ENCODE measurements around the gene MANF. TPM values are rescaled to one million over a fixed set of nuclear protein-coding genes. Genes with fewer than 3 reads are reported as not detected.

Gene MANF
- total and polyA plus RNA-seq, 2 donors (not counting 1 experiment from before 2014, with no cell fraction given) = 19.8 to 29.7 TPM

DNA sequence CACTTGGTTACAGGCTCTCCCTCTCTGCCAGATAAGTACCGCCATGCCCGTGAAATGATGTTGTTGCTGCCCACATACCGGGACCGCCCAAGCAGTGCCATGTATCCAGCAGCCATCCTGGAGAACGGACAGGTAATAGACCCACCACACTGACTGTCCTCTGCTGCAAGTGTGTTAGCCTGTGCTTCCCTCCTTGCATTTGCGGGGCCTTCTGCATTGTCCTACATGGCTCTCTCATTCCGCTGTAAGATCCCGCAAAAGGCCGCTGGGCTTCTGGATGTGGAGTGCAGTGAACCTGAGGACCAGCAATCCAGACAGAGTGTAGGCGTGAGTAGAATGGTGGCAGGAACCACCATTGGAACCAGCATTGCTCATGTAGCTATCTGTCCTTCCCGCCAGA, 10.6 kb upstream of the MANF start:
- no peak for DNase-seq
- H3K4me2 ChIP-seq (replicated peaks; ENCODE audit: low read depth, low read length, poor library complexity, severe bottlenecking) = no peak overlapping the region
- ATAC-seq (ENCODE audit: low read depth) = no peak
- Mint-ChIP-seq H3K4me1 (no peaks in the 10 kb centered on the region), H3K9me3 (ENCODE audit: insufficient read depth) (no peaks in the 10 kb centered on the region), H3K27ac (no peak overlapping the region), H3K27me3 (peaks cover 49% of the 10 kb centered on the region), H3K4me3 (no peak overlapping the region)
- no peaks in the 10 kb centered on the region for H3K9me3 ChIP-seq (ENCODE audit: control extremely low read depth in 1 of 3, control insufficient read depth in 2 of 3, insufficient read depth in 1 of 3, low read length in 2 of 3)
- H3K4me3 ChIP-seq (ENCODE audit: control extremely low read depth in 1 of 5, extremely low read depth in 1 of 5, insufficient read depth in 1 of 5, low read depth in 2 of 5, low read length in 4 of 5) = no peak overlapping the region
- ChIA-PET POLR2A (no interaction called here), CTCF (interaction anchor here (1.2 kb wide), 1 partner anchor 274 kb away, joined by 3 read pairs; no protein-coding TSS in a partner anchor)
- no peak overlapping the region for H3K9ac ChIP-seq (ENCODE audit: low read length)
- TF ChIP-seq, protein P1, sequence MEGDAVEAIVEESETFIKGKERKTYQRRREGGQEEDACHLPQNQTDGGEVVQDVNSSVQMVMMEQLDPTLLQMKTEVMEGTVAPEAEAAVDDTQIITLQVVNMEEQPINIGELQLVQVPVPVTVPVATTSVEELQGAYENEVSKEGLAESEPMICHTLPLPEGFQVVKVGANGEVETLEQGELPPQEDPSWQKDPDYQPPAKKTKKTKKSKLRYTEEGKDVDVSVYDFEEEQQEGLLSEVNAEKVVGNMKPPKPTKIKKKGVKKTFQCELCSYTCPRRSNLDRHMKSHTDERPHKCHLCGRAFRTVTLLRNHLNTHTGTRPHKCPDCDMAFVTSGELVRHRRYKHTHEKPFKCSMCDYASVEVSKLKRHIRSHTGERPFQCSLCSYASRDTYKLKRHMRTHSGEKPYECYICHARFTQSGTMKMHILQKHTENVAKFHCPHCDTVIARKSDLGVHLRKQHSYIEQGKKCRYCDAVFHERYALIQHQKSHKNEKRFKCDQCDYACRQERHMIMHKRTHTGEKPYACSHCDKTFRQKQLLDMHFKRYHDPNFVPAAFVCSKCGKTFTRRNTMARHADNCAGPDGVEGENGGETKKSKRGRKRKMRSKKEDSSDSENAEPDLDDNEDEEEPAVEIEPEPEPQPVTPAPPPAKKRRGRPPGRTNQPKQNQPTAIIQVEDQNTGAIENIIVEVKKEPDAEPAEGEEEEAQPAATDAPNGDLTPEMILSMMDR (IDR thresholded peaks at IDR 0.05) = no peak
- no peak for TF ChIP-seq EZH2 (IDR thresholded peaks at IDR 0.05; ENCODE audit: borderline replicate concordance, insufficient read depth, low read depth, low read length, poor library complexity, severe bottlenecking)
- peaks cover 0 to 26% (median 4%) of the 10 kb centered on the region in 4 experiments for H3K27me3 ChIP-seq (replicated peaks in 1 of 4; ENCODE audit: control extremely low read depth in 1 of 4, control insufficient read depth in 3 of 4, insufficient read depth in 4 of 4, low read length in 3 of 4)
- H3K36me3 ChIP-seq (replicated peaks in 1 of 2; ENCODE audit: control extremely low read depth in 1 of 2, control insufficient read depth in 1 of 2, extremely low read depth in 1 of 2, insufficient read depth in 2 of 2, low read length in 1 of 2) = no peaks in the 10 kb centered on the region
- H4K20me1 ChIP-seq (ENCODE audit: control insufficient read depth, insufficient read depth, low read length, poor library complexity, severe bottlenecking) = no peaks in the 10 kb centered on the region
- no peaks in the 10 kb centered on the region for H3K79me2 ChIP-seq (ENCODE audit: control insufficient read depth, insufficient read depth, low read length)
- 97% methylated on average over 10 of the region's 11 CpGs for WGBS (ENCODE audit: insufficient coverage)
- no peak overlapping the region for H2AFZ ChIP-seq (ENCODE audit: insufficient read depth, low read depth, low read length, poor library complexity, severe bottlenecking)
- no peak overlapping the region for H3K27ac ChIP-seq (ENCODE audit: low read length in 2 of 2)
- intact Hi-C loops (cut with micrococcal nuclease) = no loop called here
- H3K4me1 ChIP-seq (ENCODE audit: control insufficient read depth in 2 of 2, insufficient read depth in 2 of 2, low read length in 2 of 2) = no peaks in the 10 kb centered on the region

DNA sequence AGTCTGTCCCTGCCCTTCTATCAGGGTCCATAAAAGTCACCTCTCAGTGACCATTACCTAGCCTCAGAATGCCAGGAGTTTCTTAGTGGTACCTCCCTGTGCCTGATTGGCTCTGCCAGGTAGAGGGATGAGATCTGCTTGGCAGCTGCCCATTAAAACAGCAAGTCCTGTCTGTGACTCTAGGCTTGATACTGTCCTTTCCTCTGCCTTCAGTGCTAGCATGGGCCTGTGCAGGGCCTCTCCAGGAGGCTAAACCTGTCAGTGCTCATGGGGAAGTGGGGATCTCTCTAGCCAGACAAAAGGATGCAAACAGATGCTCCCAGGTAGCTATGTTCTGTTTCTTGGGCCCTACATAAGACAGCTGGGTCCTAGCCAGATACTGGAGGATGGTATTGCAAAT, 10.0 kb upstream of the MANF start:
- H3K9me3 ChIP-seq (ENCODE audit: control extremely low read depth in 1 of 3, control insufficient read depth in 2 of 3, insufficient read depth in 1 of 3, low read length in 2 of 3) = no peaks in the 10 kb centered on the region
- H3K4me3 ChIP-seq (ENCODE audit: control extremely low read depth in 1 of 5, extremely low read depth in 1 of 5, insufficient read depth in 1 of 5, low read depth in 2 of 5, low read length in 4 of 5) = no peak overlapping the region
- Mint-ChIP-seq H3K4me3 (no peak overlapping the region), H3K27ac (no peak overlapping the region), H3K27me3 (peaks cover 43% of the 10 kb centered on the region), H3K9me3 (ENCODE audit: insufficient read depth) (no peaks in the 10 kb centered on the region), H3K4me1 (no peaks in the 10 kb centered on the region)
- ChIA-PET CTCF (interaction anchor here (1.2 to 1.3 kb wide), 2 partner anchors 12 to 275 kb away, joined by 3 read pairs; no protein-coding TSS in a partner anchor), POLR2A (no interaction called here)
- H3K9ac ChIP-seq (ENCODE audit: low read length) = no peak overlapping the region
- no peak overlapping the region for H3K4me2 ChIP-seq (replicated peaks; ENCODE audit: low read depth, low read length, poor library complexity, severe bottlenecking)
- no peaks in the 10 kb centered on the region for H3K79me2 ChIP-seq (ENCODE audit: control insufficient read depth, insufficient read depth, low read length)
- intact Hi-C loops (cut with micrococcal nuclease) = no loop called here
- H3K36me3 ChIP-seq (replicated peaks in 1 of 2; ENCODE audit: control extremely low read depth in 1 of 2, control insufficient read depth in 1 of 2, extremely low read depth in 1 of 2, insufficient read depth in 2 of 2, low read length in 1 of 2) = no peaks in the 10 kb centered on the region
- no peak overlapping the region for H3K27ac ChIP-seq (ENCODE audit: low read length in 2 of 2)
- TF ChIP-seq, protein P1 (IDR thresholded peaks at IDR 0.05) = no peak
- no peak for TF ChIP-seq EZH2 (IDR thresholded peaks at IDR 0.05; ENCODE audit: borderline replicate concordance, insufficient read depth, low read depth, low read length, poor library complexity, severe bottlenecking)
- peaks cover 0 to 30% (median 4%) of the 10 kb centered on the region in 4 experiments for H3K27me3 ChIP-seq (replicated peaks in 1 of 4; ENCODE audit: control extremely low read depth in 1 of 4, control insufficient read depth in 3 of 4, insufficient read depth in 4 of 4, low read length in 3 of 4)
- ATAC-seq (ENCODE audit: low read depth) = no peak
- no peaks in the 10 kb centered on the region for H4K20me1 ChIP-seq (ENCODE audit: control insufficient read depth, insufficient read depth, low read length, poor library complexity, severe bottlenecking)
- H2AFZ ChIP-seq (ENCODE audit: insufficient read depth, low read depth, low read length, poor library complexity, severe bottlenecking) = no peak overlapping the region
- no peak for DNase-seq
- H3K4me1 ChIP-seq (ENCODE audit: control insufficient read depth in 2 of 2, insufficient read depth in 2 of 2, low read length in 2 of 2) = no peaks in the 10 kb centered on the region
